Activated CD4-positive, alpha-beta T cell treated with anti-CD3 and anti-CD28 coated beads, Interleukin-2, amount 50 U/mL, for 4 hours (primary cell): ENCODE measurements around the gene ZNF202.

Experiments used
- DNase-seq, 2 experiments: peaks; one replicate each; pipeline ENCODE4 v3.0.0-alpha.2; 2020

Gene ZNF202

DNA sequence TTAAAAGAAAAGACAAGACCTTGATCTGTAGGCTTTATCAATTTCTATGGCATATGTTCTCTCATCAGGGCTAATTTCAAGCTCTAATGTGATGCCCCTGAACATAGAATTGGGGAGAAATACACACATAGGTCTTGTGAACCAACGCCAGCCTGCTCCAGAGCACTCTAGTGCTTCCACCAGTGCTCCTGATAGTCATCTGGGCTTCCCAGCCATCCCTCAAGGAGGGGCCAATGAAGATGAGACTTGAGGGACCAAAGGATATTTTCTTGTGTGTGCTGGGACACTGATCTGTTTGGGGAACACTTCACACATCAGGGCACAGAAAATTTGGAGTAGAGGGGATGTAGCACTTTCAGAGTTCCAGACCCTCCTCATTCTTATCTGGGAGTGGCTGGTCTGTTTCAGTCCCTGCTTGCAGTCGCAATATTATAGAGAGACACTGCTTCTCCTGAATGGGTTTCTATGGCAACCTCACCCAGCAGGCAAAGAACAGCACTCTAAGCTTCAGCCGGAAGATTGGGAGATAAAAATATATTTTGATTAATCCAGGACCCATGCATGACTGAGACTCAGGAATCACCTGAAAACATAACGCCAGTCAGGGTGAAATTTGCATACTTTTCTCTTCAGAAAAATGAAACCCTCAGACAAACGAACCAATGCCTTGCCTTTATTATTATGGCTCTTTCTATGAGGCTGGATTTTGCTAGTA, 58.6 kb downstream of the ZNF202 start:
- DNase-seq, result no peak

DNA sequence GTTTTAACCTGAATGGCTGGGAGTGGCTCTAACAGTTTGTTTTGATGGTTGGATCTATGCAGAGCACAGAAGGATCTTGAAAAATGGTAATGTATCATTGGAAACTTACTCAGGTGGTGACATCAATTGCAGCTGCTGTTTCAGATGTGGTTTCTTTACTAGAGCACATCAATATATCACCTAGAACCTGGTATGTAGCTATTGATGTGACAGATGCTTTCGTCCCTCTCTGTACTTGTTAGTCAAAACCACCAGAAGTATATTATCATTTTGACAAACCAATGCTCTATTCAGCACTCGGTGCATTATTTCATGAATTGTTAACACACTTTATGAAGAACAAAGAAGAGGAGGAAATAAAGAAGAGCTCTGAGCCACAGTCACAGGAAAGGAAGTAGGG, 60.4 kb downstream of the ZNF202 start:
- no peak for DNase-seq

DNA sequence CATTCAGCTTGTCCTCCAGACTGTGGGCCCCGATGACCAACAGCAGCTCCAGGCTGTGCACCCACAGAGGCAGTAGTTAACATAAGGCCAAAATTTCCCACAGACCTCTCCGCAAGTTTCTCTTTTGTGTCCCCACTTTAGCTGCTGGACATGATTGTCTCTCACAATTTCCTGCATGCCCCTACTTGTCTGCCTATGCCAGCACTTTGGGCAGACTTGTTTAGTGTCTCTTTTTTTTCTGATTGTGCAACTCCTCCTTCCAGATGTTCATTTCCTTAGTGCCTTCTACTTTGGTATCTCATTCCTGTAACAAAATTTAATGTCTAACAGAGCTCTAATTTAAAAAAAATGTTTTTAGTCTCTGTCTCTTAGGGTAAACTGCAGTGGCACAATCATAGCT, 63.2 kb downstream of the ZNF202 start:
- no peak for DNase-seq

DNA sequence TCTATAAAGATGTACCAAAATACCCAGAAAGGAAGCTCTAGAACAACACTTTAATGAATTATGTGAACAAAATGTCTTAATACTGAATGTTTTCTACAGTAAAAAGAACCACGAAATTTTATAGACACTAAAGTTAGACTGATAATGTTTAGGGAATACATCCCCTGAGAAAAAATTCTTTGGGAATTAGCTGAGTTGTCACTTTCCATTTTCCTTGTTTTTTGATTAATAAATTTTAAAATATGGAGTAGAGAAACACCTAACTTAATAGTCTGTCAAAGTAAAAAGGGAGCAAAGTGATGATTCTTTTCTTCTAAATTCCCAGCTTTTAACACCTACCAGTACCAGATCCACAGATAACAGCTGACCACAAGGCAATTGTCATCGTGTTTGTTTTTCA, 64.0 kb downstream of the ZNF202 start:
- DNase-seq, result no peak

DNA sequence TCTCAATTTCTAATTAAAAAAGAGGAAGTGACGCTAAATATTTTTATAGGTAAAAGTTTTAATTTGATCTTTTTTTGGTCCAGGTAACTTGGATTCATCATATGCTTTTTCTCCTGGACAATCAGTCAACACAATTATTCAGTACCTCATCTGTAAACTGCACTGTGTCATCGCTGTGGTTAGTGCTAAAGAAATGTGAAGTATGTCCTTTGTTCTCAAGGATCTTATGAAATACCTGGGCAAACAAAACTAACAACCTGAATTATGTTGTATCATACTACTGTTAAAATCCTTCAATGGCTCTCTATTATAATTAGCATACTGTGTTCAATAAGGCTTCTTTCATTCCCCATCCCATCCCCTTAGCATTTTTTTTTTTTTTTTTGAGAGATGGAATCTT, 67.2 kb downstream of the ZNF202 start:
- DNase-seq, result no peak
